AG09319 (cell line): ENCODE measurements around the gene NLRP1.

ENCODE experiments used
- DNase-seq: peaks from one replicate; pipeline ENCODE4 v3.0.0-alpha.2; 2010; ENCODE audit warnings: low read depth; ENCODE audit errors: extremely low read depth
- CTCF ChIP-seq: IDR thresholded peaks from 2 replicates; pipeline ENCODE4 v1.5.1; 2011; ENCODE audit warnings: low read depth, mild to moderate bottlenecking, inconsistent platforms, low read length, moderate library complexity

NLRP1 gene

DNA sequence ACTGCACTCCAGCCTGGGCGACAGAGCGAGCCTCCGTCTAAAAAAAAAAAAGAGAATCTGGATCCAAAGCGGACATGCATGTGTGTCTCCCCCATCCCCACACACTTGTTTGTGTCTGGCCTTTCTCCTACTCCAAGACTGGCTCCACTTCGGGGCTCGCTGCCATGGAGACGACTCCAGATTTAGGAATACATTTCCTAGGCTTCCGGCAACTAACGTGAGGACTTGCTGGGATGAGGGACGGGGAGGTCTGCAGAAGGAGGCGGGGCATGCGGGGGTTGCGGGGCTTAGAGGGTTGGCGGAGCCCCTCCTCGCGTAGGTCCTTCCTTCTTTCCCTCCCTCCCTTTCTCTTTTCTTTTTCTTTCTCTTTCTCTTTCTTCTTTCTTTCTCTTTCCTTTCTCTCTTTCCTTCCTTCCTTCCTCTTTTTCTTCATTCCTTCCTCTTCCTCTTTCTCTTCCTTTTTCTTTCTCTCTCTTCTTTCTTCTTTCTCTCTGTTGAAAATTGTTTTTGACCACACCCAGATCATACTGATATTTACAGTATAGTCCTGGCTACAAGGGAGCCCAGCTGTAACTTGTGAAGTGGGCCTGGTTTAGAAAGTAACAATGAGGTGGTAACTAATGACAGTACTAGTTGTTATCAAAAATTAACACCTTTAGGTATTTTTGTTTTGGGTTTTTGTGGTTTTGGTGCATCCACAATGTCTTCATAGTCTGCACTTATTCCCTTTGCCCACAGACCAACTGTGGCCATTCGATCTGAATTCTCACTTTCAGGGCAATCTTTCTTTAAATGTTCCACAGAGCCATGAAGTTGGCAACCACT, 72.7 kb downstream of the NLRP1 start:
- DNase-seq, result no peak
- TF ChIP-seq CTCF, result no peak

DNA sequence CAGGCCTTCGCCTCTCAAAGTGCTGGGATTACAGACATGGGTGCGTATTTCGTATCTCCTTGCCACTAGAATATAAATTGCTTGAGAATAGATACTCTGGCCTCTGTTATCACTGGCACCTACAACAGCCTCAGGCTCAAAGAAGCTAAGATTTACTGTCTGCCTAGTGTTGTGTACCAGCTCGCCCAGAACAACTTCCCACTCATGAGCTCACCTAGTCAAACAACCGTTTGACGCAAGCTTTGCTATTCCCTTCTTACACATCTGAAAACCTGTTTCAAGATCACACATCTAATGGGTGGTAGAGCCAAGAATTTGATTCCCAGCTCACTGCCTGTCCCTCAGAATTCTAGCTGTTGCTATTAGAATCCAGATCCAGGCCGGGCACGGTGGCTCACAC, 73.5 kb downstream of the NLRP1 start:
- no peak for DNase-seq
- TF ChIP-seq CTCF, result no peak

DNA sequence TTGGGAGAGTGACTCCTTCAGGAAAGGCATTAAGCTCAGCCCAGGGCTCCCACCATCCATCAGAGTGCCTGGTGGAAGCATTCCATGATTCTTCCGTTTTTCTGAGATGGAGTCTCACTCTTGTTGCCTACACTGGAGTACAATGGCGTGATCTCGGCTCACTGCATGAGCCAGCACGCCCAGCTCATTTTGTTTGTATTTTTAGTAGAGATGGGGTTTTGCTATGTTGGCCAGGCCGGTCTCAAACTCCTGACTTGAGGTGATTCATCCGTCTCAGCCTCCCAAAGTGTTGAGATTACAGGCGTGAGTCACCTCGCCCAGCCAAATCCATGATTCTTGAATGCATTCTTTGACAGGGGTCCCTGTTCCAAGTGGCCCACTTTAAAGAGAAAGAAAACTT, 74.8 kb downstream of the NLRP1 start:
- no peak for TF ChIP-seq CTCF
- no peak for DNase-seq

GRCh38 chr17:5508810-5509209, 75.5 kb downstream of the NLRP1 start:
- no peak for DNase-seq
- TF ChIP-seq CTCF, result no peak

- no peak for TF ChIP-seq CTCF
- no peak for DNase-seq
These were observed 78.0 kb downstream of the NLRP1 start for GRCh38 chr17:5506307-5506706.

DNA sequence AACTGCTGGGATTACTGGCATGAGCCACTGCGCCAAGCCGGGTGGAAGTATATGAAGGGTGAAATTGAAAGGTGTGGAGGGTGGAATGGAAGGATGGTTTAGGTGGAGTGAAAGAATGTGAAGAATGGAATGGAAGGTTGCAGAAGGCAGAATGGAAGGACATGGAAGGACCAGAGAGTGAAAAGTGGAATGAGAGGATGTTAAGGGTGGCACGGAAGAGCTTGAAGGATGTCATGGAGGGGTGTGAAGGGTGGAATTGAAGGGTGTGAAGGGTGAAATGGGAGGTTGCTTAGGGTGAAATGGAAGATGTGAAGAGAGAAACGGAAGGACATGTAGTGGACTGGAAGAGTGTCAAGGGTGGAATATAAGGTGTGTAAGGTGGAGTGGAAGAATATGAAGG, 81.8 kb downstream of the NLRP1 start:
- DNase-seq, result no peak
- no peak for TF ChIP-seq CTCF

GRCh38 chr17:5501685-5502084, 82.6 kb downstream of the NLRP1 start:
- no peak for DNase-seq
- no peak for TF ChIP-seq CTCF
